ENCODE results near the gene PDE6G. TPM values are rescaled to one million over a fixed set of nuclear protein-coding genes. Genes with fewer than 3 reads are reported as not detected.

The PDE6G gene
- total RNA-seq, 4 donors from 2014 or later: 0.98 TPM; not detected in 3

- intact Hi-C loops (cut with DNase I): no loop called here
- WGBS: 90% methylated on average over 6 of the region's 16 CpGs
- no peak overlapping the region for H3K4me3 ChIP-seq
- no peaks in the 10 kb centered on the region for H3K9me3 ChIP-seq
- no peak for TF ChIP-seq CTCF (IDR thresholded peaks at IDR 0.05)
- TF ChIP-seq EP300 (IDR thresholded peaks at IDR 0.05): no peak
- TF ChIP-seq POLR2AphosphoS5 (IDR thresholded peaks at IDR 0.05): no peak
- no peak for TF ChIP-seq POLR2A (IDR thresholded peaks at IDR 0.05; ENCODE audit: low read depth)
- no peak overlapping the region for H3K27ac ChIP-seq (replicated peaks in 1 of 4)
- no peaks in the 10 kb centered on the region for H3K27me3 ChIP-seq
- H3K4me1 ChIP-seq: peaks cover 7 to 18% (median 12%) of the 10 kb centered on the region in 4 donors
- no peak for DNase-seq (ENCODE audit: extremely low spot score)
- H3K36me3 ChIP-seq: peaks cover 27 to 67% (median 64%) of the 10 kb centered on the region in 4 donors
Measured at GRCh38 chr17:81672954-81673353, 16.6 kb upstream of the PDE6G start.

- intact Hi-C loops (cut with DNase I): no loop called here
- H3K9me3 ChIP-seq: no peaks in the 10 kb centered on the region
- H3K36me3 ChIP-seq: peaks cover 27 to 69% (median 64%) of the 10 kb centered on the region in 4 donors
- H3K27me3 ChIP-seq: no peaks in the 10 kb centered on the region
- WGBS: 89% methylated on average over 10 of the region's 18 CpGs
- no peak overlapping the region for H3K4me3 ChIP-seq
- TF ChIP-seq POLR2A (IDR thresholded peaks at IDR 0.05; ENCODE audit: low read depth): no peak
- no peak for TF ChIP-seq POLR2AphosphoS5 (IDR thresholded peaks at IDR 0.05)
- TF ChIP-seq EP300 (IDR thresholded peaks at IDR 0.05): no peak
- no peak for TF ChIP-seq CTCF (IDR thresholded peaks at IDR 0.05)
- no peak for DNase-seq (ENCODE audit: extremely low spot score)
- no peak overlapping the region for H3K27ac ChIP-seq (replicated peaks in 1 of 4)
- peaks cover 10 to 22% (median 16%) of the 10 kb centered on the region in 4 donors for H3K4me1 ChIP-seq
Measured at GRCh38 chr17:81672504-81672903, 16.2 kb upstream of the PDE6G start.

- intact Hi-C loops (cut with DNase I): loop anchor here (2.0 kb wide), 1 partner anchor 31 kb away; the partner anchor contains the start of genes NPLOC4 and TSPAN10
- DNase-seq (ENCODE audit: extremely low spot score): no peak
- Histone ChIP-seq H3K4me3 (peak overlapping the region; percentile 90 to 100 (median 96)), H3K36me3 (peaks cover 13 to 65% (median 49%) of the 10 kb centered on the region in 4 donors), H3K27me3 (no peaks in the 10 kb centered on the region), H3K27ac (replicated peaks in 1 of 4) (no peak overlapping the region), H3K4me1 (peaks cover 21 to 35% (median 30%) of the 10 kb centered on the region in 4 donors), H3K9me3 (no peaks in the 10 kb centered on the region)
- WGBS: 85% methylated on average over 18 of the region's 18 CpGs
- TF ChIP-seq EP300 (IDR thresholded peaks at IDR 0.05) (no peak), POLR2AphosphoS5 (IDR thresholded peaks at IDR 0.05) (no peak), CTCF (IDR thresholded peaks at IDR 0.05) (no peak), POLR2A (IDR thresholded peaks at IDR 0.05; ENCODE audit: low read depth) (no peak)
Measured at GRCh38 chr17:81667754-81668153, 11.4 kb upstream of the PDE6G start.

GRCh38 chr17:81666342-81667191 is 10.2 kb upstream of the PDE6G start, which contains the start of the genes CCDC137 and OXLD1:
CCDC137 (plus strand) TSS chr17:81666737; CDS start chr17:81666767, 30 bp downstream.
OXLD1 (minus strand) TSS chr17:81666605; CDS start chr17:81666577, 28 bp downstream.
- Histone ChIP-seq H3K36me3 (peaks cover 1 to 53% (median 37%) of the 10 kb centered on the region in 4 donors), H3K4me3 (peak within 1 kb of the TSS; percentile 90 to 100 (median 96)), H3K27me3 (no peaks in the 10 kb centered on the region), H3K4me1 (peaks cover 21 to 35% (median 30%) of the 10 kb centered on the region in 4 donors), H3K9me3 (no peaks in the 10 kb centered on the region), H3K27ac (replicated peaks in 1 of 4) (peak within 1 kb of the TSS; percentile 79 to 93 (median 88))
- no peak for TF ChIP-seq EP300 (IDR thresholded peaks at IDR 0.05)
- TF ChIP-seq POLR2AphosphoS5 (IDR thresholded peaks at IDR 0.05): peak; percentile 96 to 99
- TF ChIP-seq POLR2A (IDR thresholded peaks at IDR 0.05; ENCODE audit: low read depth): peak; percentile 55
- no peak for TF ChIP-seq CTCF (IDR thresholded peaks at IDR 0.05)
- under 1% methylated on average over 42 of the region's 96 CpGs for WGBS
- intact Hi-C loops (cut with DNase I): loop anchor here (2.0 kb wide), 1 partner anchor 30 kb away; the partner anchor contains the start of genes NPLOC4 and TSPAN10
- DNase-seq (ENCODE audit: extremely low spot score): peak; percentile 98
